ENCODE results near the gene PEX11B.
A peak's percentile ranks its signal among the peaks of the same experiment; 100 is the strongest.

PEX11B gene

GRCh38 chr1:145897969-145898368 lies 20.5 kb downstream of the PEX11B start:
- Histone ChIP-seq H3K27me3 (replicated peaks in 2 of 5; ENCODE audit: control insufficient read depth in 4 of 5, insufficient read depth in 5 of 5, low read length in 4 of 5) (peaks cover 0 to 2% (median 0%) of the 10 kb centered on the region in 5 experiments), H3K27ac (ENCODE audit: insufficient read depth in 1 of 2, low read depth in 1 of 2, low read length in 2 of 2, poor library complexity in 1 of 2, severe bottlenecking in 2 of 2) (no peak overlapping the region), H3K4me3 (ENCODE audit: control insufficient read depth in 1 of 7, extremely low read depth in 1 of 7, insufficient read depth in 4 of 7, low read depth in 2 of 7, low read length in 6 of 7) (no peak overlapping the region), H3K36me3 (ENCODE audit: control insufficient read depth in 4 of 4, insufficient read depth in 4 of 4, low read length in 3 of 4) (no peaks in the 10 kb centered on the region), H3K4me1 (ENCODE audit: control extremely low read depth in 1 of 4, control insufficient read depth in 4 of 4, insufficient read depth in 4 of 4, low read length in 3 of 4) (peaks cover 0 to under 1% (median 0%) of the 10 kb centered on the region in 4 experiments), H3K9me3 (ENCODE audit: control extremely low read depth in 1 of 5, control insufficient read depth in 4 of 5, insufficient read depth in 2 of 5, low read depth in 1 of 5, low read length in 4 of 5) (no peaks in the 10 kb centered on the region)
- POLR2A ChIA-PET = no interaction called here
- CTCF ChIA-PET = interaction anchor here (1.2 to 2.4 kb wide), 2 partner anchors 8 to 12 kb away, joined by 3 to 21 read pairs; partner anchors contain the start of gene ITGA10
- no peak for DNase-seq
- WGBS (ENCODE audit: insufficient coverage) = 80% methylated on average over 1 of the region's 1 CpG

- H3K4me1 ChIP-seq (ENCODE audit: control extremely low read depth in 1 of 4, control insufficient read depth in 4 of 4, insufficient read depth in 4 of 4, low read length in 3 of 4) = peaks cover 0 to 15% (median 9%) of the 10 kb centered on the region in 4 experiments
- no peaks in the 10 kb centered on the region for H3K36me3 ChIP-seq (ENCODE audit: control insufficient read depth in 4 of 4, insufficient read depth in 4 of 4, low read length in 3 of 4)
- no peaks in the 10 kb centered on the region for H3K27me3 ChIP-seq (replicated peaks in 2 of 5; ENCODE audit: control insufficient read depth in 4 of 5, insufficient read depth in 5 of 5, low read length in 4 of 5)
- WGBS (ENCODE audit: insufficient coverage) = 100% methylated on average over 1 of the region's 1 CpG
- ChIA-PET POLR2A (interaction anchor here (0.6 kb wide), 1 partner anchor 10 kb away, joined by 6 read pairs; no protein-coding TSS in a partner anchor), CTCF (interaction anchor here (1.0 to 2.7 kb wide), 10 partner anchors 9 to 51 kb away, joined by 3 to 13 read pairs (median 4); partner anchors contain the start of genes ITGA10, NUDT17 and RBM8A)
- no peak overlapping the region for H3K27ac ChIP-seq (ENCODE audit: insufficient read depth in 1 of 2, low read depth in 1 of 2, low read length in 2 of 2, poor library complexity in 1 of 2, severe bottlenecking in 2 of 2)
- no peak for DNase-seq
- H3K9me3 ChIP-seq (ENCODE audit: control extremely low read depth in 1 of 5, control insufficient read depth in 4 of 5, insufficient read depth in 2 of 5, low read depth in 1 of 5, low read length in 4 of 5) = no peaks in the 10 kb centered on the region
- H3K4me3 ChIP-seq (ENCODE audit: control insufficient read depth in 1 of 7, extremely low read depth in 1 of 7, insufficient read depth in 4 of 7, low read depth in 2 of 7, low read length in 6 of 7) = no peak overlapping the region
Observed at GRCh38 chr1:145895471-145895870, 23.0 kb downstream of the PEX11B start.

DNA sequence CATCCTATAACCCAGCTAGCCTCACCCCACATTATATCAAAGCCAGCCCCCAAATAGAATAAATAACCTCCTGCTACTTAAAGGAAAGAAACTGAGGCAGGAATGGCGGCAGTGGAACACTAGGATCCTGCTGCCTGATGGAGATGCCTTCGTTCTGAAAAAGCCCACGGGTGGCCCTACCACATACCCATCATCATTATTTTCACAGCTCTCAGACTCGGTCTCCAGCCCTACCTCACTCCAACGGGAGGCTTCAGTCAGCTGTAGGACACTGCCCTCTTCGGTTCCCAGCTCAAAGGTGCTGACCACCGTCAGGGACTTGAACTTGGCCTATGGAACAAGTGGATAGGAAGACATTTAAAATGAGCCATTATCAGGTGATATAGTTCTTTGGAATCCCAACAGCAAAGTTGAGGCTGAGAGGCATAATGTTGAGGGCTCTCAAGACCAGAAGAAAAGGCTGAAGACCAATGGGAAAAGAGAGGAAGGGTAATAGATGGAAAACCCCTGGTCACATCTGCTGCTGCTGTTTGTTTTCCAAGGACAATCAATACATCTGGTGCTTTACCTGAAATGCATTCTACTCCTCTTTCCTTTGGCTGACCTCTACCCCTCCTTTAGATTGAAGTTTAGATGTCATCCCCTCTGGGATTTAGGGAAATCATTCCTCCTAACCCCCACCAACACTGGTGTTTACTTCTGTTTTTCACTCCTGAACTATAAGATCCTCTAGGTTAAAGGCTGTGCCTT lies 25.0 kb downstream of the PEX11B start:
- Histone ChIP-seq H3K27ac (ENCODE audit: insufficient read depth in 1 of 2, low read depth in 1 of 2, low read length in 2 of 2, poor library complexity in 1 of 2, severe bottlenecking in 2 of 2) (no peak overlapping the region), H3K27me3 (replicated peaks in 2 of 5; ENCODE audit: control insufficient read depth in 4 of 5, insufficient read depth in 5 of 5, low read length in 4 of 5) (no peaks in the 10 kb centered on the region), H3K36me3 (ENCODE audit: control insufficient read depth in 4 of 4, insufficient read depth in 4 of 4, low read length in 3 of 4) (no peaks in the 10 kb centered on the region), H3K4me3 (ENCODE audit: control insufficient read depth in 1 of 7, extremely low read depth in 1 of 7, insufficient read depth in 4 of 7, low read depth in 2 of 7, low read length in 6 of 7) (no peak overlapping the region), H3K4me1 (ENCODE audit: control extremely low read depth in 1 of 4, control insufficient read depth in 4 of 4, insufficient read depth in 4 of 4, low read length in 3 of 4) (peaks cover 0 to 15% (median 9%) of the 10 kb centered on the region in 4 experiments), H3K9me3 (ENCODE audit: control extremely low read depth in 1 of 5, control insufficient read depth in 4 of 5, insufficient read depth in 2 of 5, low read depth in 1 of 5, low read length in 4 of 5) (no peaks in the 10 kb centered on the region)
- 90% methylated on average over 6 of the region's 7 CpGs for WGBS (ENCODE audit: insufficient coverage)
- POLR2A ChIA-PET = interaction anchor here (0.7 to 1.7 kb wide), 3 partner anchors 21 to 51 kb away, joined by 3 to 5 read pairs (median 3); partner anchors contain the start of gene PEX11B
- CTCF ChIA-PET = interaction anchor here (0.6 to 4.7 kb wide), 12 partner anchors 13 to 143 kb away, joined by 3 to 53 read pairs (median 5); partner anchors contain the start of genes ITGA10, NUDT17 and PIAS3
- DNase-seq = no peak

DNA sequence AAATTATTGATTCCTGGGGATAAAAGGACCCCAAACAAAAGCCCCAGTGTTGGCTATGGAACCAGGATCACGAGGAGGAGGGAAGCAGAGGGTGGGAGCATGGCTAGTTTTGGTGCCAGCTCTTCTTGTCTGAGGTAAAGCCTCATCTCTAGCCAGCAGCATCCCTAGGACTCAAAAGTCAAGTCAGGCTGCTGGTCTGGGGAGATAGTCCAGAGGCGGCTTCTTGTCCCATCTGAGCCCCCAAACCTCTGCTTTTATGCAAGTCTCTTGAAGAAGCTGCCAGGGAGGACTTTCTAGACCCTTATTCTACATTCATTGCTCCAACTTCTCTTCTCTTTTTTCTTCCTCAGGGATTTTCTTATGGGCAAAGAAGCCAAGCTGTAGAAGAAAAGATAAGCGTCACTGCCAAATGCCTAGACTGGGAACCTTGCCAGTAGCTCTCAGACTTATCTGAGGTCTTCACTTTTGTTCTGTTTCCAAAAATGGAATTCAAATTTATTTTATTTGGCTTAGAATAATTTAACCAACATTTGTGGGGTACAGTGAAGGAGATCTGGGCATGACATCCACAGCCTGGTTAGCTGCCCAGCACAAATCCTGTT lies 25.9 kb downstream of the PEX11B start:
- no peak overlapping the region for H3K27ac ChIP-seq (ENCODE audit: insufficient read depth in 1 of 2, low read depth in 1 of 2, low read length in 2 of 2, poor library complexity in 1 of 2, severe bottlenecking in 2 of 2)
- no peaks in the 10 kb centered on the region for H3K9me3 ChIP-seq (ENCODE audit: control extremely low read depth in 1 of 5, control insufficient read depth in 4 of 5, insufficient read depth in 2 of 5, low read depth in 1 of 5, low read length in 4 of 5)
- 78% methylated on average over 3 of the region's 3 CpGs for WGBS (ENCODE audit: insufficient coverage)
- ChIA-PET POLR2A (interaction anchor here (0.7 to 1.7 kb wide), 3 partner anchors 22 to 52 kb away, joined by 3 to 5 read pairs (median 3); partner anchors contain the start of gene PEX11B), CTCF (interaction anchor here (0.6 to 4.7 kb wide), 24 partner anchors 8 to 144 kb away, joined by 3 to 53 read pairs (median 5); partner anchors contain the start of genes HJV, ITGA10, NUDT17 and PIAS3)
- H3K27me3 ChIP-seq (replicated peaks in 2 of 5; ENCODE audit: control insufficient read depth in 4 of 5, insufficient read depth in 5 of 5, low read length in 4 of 5) = no peaks in the 10 kb centered on the region
- H3K4me3 ChIP-seq (ENCODE audit: control insufficient read depth in 1 of 7, extremely low read depth in 1 of 7, insufficient read depth in 4 of 7, low read depth in 2 of 7, low read length in 6 of 7) = no peak overlapping the region
- peak; percentile 31 to 49 (median 48) for DNase-seq
- peaks cover 0 to 15% (median 9%) of the 10 kb centered on the region in 4 experiments for H3K4me1 ChIP-seq (ENCODE audit: control extremely low read depth in 1 of 4, control insufficient read depth in 4 of 4, insufficient read depth in 4 of 4, low read length in 3 of 4)
- H3K36me3 ChIP-seq (ENCODE audit: control insufficient read depth in 4 of 4, insufficient read depth in 4 of 4, low read length in 3 of 4) = no peaks in the 10 kb centered on the region

DNA sequence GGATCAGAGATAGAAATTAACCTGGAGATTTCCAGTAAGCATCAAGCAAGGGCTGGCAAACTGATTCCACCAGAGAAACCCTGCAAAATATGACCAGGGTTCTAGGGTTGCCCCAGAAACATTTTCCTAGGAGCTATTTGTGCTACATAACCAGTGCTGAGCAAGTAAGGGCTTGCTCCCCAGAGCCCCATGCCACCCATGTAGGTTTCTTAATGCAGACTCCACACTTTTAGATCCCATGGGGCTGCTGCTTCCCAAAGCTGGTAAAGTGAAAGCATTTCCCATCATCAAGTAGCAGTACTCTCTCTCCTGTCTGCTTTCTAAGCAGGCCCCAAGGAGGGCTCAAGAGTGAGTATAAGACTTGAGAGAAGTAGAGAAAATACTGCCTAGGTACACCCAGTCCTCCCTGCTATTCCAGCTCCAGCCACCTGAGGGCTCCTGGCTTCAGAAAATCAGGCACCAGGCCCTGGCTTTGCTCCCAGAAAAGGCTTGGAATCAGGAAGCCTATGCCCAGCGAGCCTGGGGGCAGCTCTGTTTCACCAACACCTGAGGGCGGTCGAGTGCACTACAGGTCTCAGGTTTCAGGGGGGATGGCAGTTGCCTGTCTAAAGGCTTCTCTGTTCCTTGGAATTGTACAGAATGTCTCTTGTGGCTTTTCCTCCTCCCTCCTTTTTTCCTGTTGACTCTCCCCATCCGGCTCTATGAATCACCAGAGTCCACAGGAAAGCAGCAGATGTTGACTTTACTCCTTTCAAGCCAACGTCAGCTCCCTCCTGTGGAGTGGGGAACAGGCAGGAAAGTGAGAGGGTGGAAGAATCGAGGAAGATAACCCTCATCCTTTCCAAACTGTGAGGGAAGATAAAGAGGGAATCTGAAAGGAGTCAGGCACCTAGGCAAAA lies 26.7 kb downstream of the PEX11B start:
- ChIA-PET POLR2A (interaction anchor here (0.6 to 1.7 kb wide), 3 partner anchors 22 to 33 kb away, joined by 3 read pairs; partner anchors contain the start of genes PEX11B and PIAS3), CTCF (interaction anchor here (0.5 to 4.7 kb wide), 25 partner anchors 9 to 152 kb away, joined by 3 to 53 read pairs (median 4); partner anchors contain the start of genes ANKRD34A, HJV, ITGA10 and NUDT17)
- Histone ChIP-seq H3K36me3 (ENCODE audit: control insufficient read depth in 4 of 4, insufficient read depth in 4 of 4, low read length in 3 of 4) (no peaks in the 10 kb centered on the region), H3K4me1 (ENCODE audit: control extremely low read depth in 1 of 4, control insufficient read depth in 4 of 4, insufficient read depth in 4 of 4, low read length in 3 of 4) (peaks cover 0 to 15% (median 9%) of the 10 kb centered on the region in 4 experiments), H3K27me3 (replicated peaks in 2 of 5; ENCODE audit: control insufficient read depth in 4 of 5, insufficient read depth in 5 of 5, low read length in 4 of 5) (no peaks in the 10 kb centered on the region), H3K27ac (ENCODE audit: insufficient read depth in 1 of 2, low read depth in 1 of 2, low read length in 2 of 2, poor library complexity in 1 of 2, severe bottlenecking in 2 of 2) (peak overlapping the region in 1 of 2 experiments; percentile 10), H3K4me3 (ENCODE audit: control insufficient read depth in 1 of 7, extremely low read depth in 1 of 7, insufficient read depth in 4 of 7, low read depth in 2 of 7, low read length in 6 of 7) (peak overlapping the region in 1 of 7 experiments; percentile 3), H3K9me3 (ENCODE audit: control extremely low read depth in 1 of 5, control insufficient read depth in 4 of 5, insufficient read depth in 2 of 5, low read depth in 1 of 5, low read length in 4 of 5) (no peaks in the 10 kb centered on the region)
- 0% methylated on average over 4 of the region's 6 CpGs for WGBS (ENCODE audit: insufficient coverage)
- peak; percentile 78 to 80 (median 80) for DNase-seq

DNA sequence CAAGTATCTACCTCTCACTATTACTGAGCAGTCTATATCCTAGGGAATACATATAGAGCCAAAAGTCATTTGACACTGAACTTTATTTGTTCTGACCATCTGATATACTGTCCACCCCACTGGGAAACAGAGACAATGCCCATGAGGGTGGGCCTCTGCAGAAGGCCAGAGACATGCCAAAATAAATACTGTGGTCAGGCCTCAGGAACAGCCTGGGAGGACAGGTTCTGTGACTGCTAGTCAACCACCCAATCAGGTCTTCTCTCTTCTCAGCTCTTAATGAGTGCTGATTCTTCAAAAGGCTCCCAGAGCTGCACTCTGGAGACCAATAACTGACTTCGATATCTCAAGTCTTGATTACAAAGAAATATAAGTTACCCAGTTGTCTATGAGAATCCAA lies 27.4 kb downstream of the PEX11B start:
- Histone ChIP-seq H3K27me3 (replicated peaks in 2 of 5; ENCODE audit: control insufficient read depth in 4 of 5, insufficient read depth in 5 of 5, low read length in 4 of 5) (no peaks in the 10 kb centered on the region), H3K4me1 (ENCODE audit: control extremely low read depth in 1 of 4, control insufficient read depth in 4 of 4, insufficient read depth in 4 of 4, low read length in 3 of 4) (peaks cover 0 to 18% (median 13%) of the 10 kb centered on the region in 4 experiments), H3K4me3 (ENCODE audit: control insufficient read depth in 1 of 7, extremely low read depth in 1 of 7, insufficient read depth in 4 of 7, low read depth in 2 of 7, low read length in 6 of 7) (no peak overlapping the region), H3K36me3 (ENCODE audit: control insufficient read depth in 4 of 4, insufficient read depth in 4 of 4, low read length in 3 of 4) (no peaks in the 10 kb centered on the region), H3K9me3 (ENCODE audit: control extremely low read depth in 1 of 5, control insufficient read depth in 4 of 5, insufficient read depth in 2 of 5, low read depth in 1 of 5, low read length in 4 of 5) (no peaks in the 10 kb centered on the region), H3K27ac (ENCODE audit: insufficient read depth in 1 of 2, low read depth in 1 of 2, low read length in 2 of 2, poor library complexity in 1 of 2, severe bottlenecking in 2 of 2) (no peak overlapping the region)
- POLR2A ChIA-PET = no interaction called here
- no CpG with 5 or more reads among the region's 1 CpG for WGBS (ENCODE audit: insufficient coverage)
- no peak for DNase-seq
- CTCF ChIA-PET = interaction anchor here (0.7 to 4.7 kb wide), 16 partner anchors 8 to 130 kb away, joined by 3 to 53 read pairs (median 11); partner anchors contain the start of genes ANKRD34A, HJV, ITGA10 and NUDT17

All from common myeloid progenitor, CD34-positive (primary cell).